Measurements from ENCODE around the gene HSD17B8. TPM values are rescaled to one million over a fixed set of nuclear protein-coding genes. Genes with fewer than 3 reads are reported as not detected.

The HSD17B8 gene
- total RNA-seq, 6 donors from 2014 or later, result 8.2 to 39.3 (median 28.7) TPM

DNA sequence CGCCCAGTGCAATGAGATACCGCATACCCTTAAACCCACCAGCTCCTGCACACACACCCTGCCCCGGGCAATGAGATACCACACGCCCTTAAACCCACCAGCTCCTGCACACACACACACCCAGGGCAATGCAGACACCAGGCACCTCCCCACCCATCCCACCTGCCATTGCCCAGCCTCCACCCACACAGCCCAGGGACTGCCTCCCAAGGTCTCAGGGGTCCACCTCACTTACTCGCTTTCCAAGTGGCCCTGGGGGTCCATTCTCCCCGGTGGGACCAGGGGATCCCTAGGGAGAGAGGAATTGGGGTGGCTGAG is 36.2 kb upstream of the HSD17B8 start:
- ATAC-seq (ENCODE audit: low FRiP score in 2 of 2) (no peak), DNase-seq (no peak)
- no peaks in the 10 kb centered on the region for H3K9me3 ChIP-seq
- H3K4me3 ChIP-seq, result no peak overlapping the region
- no peaks in the 10 kb centered on the region for H3K27me3 ChIP-seq
- WGBS, 2 donors, result 80 to 86% methylated on average over 6 of the region's 6 CpGs
- TF ChIP-seq POLR2AphosphoS5 (IDR thresholded peaks at IDR 0.05) (no peak), EP300 (IDR thresholded peaks at IDR 0.05) (no peak), POLR2A (IDR thresholded peaks at IDR 0.05) (no peak)
- TF ChIP-seq, protein P1, sequence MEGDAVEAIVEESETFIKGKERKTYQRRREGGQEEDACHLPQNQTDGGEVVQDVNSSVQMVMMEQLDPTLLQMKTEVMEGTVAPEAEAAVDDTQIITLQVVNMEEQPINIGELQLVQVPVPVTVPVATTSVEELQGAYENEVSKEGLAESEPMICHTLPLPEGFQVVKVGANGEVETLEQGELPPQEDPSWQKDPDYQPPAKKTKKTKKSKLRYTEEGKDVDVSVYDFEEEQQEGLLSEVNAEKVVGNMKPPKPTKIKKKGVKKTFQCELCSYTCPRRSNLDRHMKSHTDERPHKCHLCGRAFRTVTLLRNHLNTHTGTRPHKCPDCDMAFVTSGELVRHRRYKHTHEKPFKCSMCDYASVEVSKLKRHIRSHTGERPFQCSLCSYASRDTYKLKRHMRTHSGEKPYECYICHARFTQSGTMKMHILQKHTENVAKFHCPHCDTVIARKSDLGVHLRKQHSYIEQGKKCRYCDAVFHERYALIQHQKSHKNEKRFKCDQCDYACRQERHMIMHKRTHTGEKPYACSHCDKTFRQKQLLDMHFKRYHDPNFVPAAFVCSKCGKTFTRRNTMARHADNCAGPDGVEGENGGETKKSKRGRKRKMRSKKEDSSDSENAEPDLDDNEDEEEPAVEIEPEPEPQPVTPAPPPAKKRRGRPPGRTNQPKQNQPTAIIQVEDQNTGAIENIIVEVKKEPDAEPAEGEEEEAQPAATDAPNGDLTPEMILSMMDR (IDR thresholded peaks at IDR 0.05), result no peak
- H3K27ac ChIP-seq, result no peak overlapping the region
- H3K4me1 ChIP-seq, result no peaks in the 10 kb centered on the region
- H3K36me3 ChIP-seq, result no peaks in the 10 kb centered on the region

DNA sequence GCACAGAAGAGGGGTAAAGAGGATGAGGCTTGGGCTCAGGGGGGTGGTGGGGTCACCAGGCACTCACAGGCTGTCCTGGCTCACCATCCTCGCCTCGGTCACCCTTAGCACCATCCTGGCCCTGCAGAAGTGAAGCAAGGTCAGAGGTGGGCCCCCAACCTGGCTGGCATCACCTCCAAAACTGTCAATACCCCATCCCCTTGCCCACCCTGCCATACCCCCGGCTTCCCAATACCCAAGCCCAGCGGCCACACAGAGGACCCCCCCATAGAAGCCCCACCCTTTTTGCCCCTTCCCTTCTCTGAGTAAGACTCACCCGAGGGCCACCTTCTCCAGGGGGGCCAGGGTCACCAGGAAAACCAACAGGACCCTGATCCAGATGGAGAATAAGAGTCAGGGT is 35.8 kb upstream of the HSD17B8 start:
- H3K4me1 ChIP-seq, result no peaks in the 10 kb centered on the region
- ATAC-seq (ENCODE audit: low FRiP score in 2 of 2) (no peak), DNase-seq (no peak)
- no peaks in the 10 kb centered on the region for H3K9me3 ChIP-seq
- H3K36me3 ChIP-seq, result no peaks in the 10 kb centered on the region
- H3K27me3 ChIP-seq, result no peaks in the 10 kb centered on the region
- TF ChIP-seq POLR2AphosphoS5 (IDR thresholded peaks at IDR 0.05) (no peak), POLR2A (IDR thresholded peaks at IDR 0.05) (no peak), EP300 (IDR thresholded peaks at IDR 0.05) (no peak)
- TF ChIP-seq, protein P1 (IDR thresholded peaks at IDR 0.05), result no peak
- H3K4me3 ChIP-seq, result no peak overlapping the region
- H3K27ac ChIP-seq, result no peak overlapping the region
- WGBS, 2 donors, result 64 to 100% methylated on average over 1 to 5 of the region's 5 CpGs

DNA sequence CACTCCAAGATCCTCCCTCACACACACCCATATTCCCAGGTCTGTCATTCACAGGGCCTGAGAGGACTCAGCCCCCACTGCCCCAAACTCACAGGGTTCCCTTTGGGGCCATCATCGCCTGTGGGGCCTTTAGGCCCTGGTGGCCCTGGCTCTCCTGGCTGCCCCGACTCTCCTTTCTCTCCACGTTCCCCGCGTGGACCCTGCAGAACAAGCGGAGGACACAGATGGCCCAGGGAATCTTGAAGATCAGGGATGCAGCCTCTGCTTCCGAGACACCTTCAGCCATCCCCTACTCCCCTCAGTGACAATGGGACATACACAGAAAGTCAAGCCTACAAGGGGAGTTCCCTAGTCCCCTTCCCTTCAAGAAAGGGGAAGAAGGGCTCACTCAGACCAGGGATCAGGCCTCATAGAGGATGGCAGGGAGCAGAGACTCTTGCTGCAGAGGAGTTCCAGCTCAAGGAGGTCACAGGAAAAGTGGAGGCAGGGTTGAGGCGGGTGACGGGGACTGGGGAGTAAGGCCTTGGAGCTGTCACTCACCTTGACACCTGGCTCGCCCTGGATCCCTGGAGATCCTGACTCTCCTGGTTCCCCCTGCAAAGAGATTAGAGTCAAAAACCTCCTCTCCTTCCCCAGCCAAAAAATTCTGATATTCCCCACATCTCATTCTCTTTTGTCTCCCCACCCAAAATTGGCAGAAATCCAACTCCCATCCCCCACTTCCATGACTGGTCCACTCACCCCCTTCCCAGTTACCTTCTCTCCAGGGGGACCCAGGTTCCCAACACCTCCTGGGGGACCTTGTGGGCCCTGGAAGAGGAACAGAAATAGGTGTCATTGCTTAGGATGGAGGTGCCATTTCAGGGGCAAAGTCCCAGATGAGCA is 34.9 kb upstream of the HSD17B8 start:
- Histone ChIP-seq H3K9me3 (no peaks in the 10 kb centered on the region), H3K36me3 (no peaks in the 10 kb centered on the region), H3K4me1 (no peaks in the 10 kb centered on the region), H3K27me3 (no peaks in the 10 kb centered on the region), H3K27ac (no peak overlapping the region), H3K4me3 (no peak overlapping the region)
- no peak for ATAC-seq (ENCODE audit: low FRiP score in 2 of 2)
- 95 to 96% methylated on average over 10 of the region's 10 CpGs for WGBS, 2 donors
- DNase-seq, result no peak
- TF ChIP-seq EP300 (IDR thresholded peaks at IDR 0.05) (no peak), POLR2AphosphoS5 (IDR thresholded peaks at IDR 0.05) (no peak), POLR2A (IDR thresholded peaks at IDR 0.05) (no peak)
- TF ChIP-seq, protein P1 (IDR thresholded peaks at IDR 0.05), result no peak

DNA sequence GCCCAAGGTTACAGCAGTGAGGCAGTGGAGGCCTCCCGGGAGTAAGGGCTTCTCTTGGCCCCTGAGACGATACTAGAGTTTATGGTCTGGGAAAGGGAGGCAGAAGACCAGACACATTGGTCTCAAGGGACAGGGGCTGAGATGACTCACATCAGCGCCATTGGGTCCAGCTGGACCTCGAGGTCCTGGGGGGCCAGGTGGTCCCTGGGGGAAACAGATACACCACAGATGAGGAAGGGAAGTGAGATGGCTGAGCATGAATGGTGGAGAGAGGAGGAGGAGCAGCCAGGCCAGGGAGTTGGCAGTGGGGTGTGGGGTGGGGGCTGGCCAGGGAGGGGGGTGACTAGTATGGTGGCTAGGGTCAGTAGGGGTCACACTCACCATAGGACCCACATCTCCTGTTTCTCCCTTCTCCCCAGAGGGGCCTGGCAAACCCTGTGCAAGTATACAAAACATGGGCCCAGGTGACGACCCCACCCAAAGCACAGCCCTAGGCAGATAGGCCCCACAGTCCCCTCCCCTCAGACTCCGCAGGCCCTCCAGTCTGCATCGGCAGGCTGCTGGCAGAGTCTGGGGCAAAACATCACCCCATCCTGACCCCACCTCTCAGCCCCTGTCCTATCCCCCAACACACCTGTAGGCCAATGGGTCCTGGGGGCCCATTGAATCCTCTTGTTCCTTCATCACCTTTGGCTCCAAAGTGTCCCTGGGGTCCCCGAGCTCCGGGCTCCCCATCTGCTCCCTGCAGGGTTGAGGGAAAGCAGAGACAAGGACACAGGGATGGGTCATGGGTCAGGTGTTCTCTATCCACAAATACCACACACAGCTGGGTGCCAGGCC is 34.1 kb upstream of the HSD17B8 start:
- ATAC-seq (ENCODE audit: low FRiP score in 2 of 2), result no peak
- Histone ChIP-seq H3K36me3 (no peaks in the 10 kb centered on the region), H3K9me3 (no peaks in the 10 kb centered on the region), H3K4me3 (no peak overlapping the region), H3K27ac (no peak overlapping the region), H3K4me1 (no peaks in the 10 kb centered on the region), H3K27me3 (no peaks in the 10 kb centered on the region)
- 82 to 88% methylated on average over 6 to 9 of the region's 9 CpGs for WGBS, 2 donors
- TF ChIP-seq POLR2AphosphoS5 (IDR thresholded peaks at IDR 0.05), result no peak
- TF ChIP-seq POLR2A (IDR thresholded peaks at IDR 0.05), result no peak
- TF ChIP-seq, protein P1 (IDR thresholded peaks at IDR 0.05), result no peak
- TF ChIP-seq EP300 (IDR thresholded peaks at IDR 0.05), result no peak
- no peak for DNase-seq
